PC-9 (cell line): ENCODE measurements around the gene IKBKE.

Source experiments
- EZH2 ChIP-seq: fragments of 200-600 bp; sonication (generic); IDR thresholded peaks from 2 replicates; pipeline ENCODE4 v1.8.0; 2017; ENCODE audit warnings: antibody characterized with exemption, low read depth
- TF ChIP-seq, protein P1 (sequence below): fragments of 200-600 bp; sonication (generic); conservative IDR thresholded peaks from 2 replicates; pipeline ENCODE4 v1.6.1; 2017; ENCODE audit warnings: mixed run types, antibody characterized with exemption, mild to moderate bottlenecking, moderate library complexity

DNA sequence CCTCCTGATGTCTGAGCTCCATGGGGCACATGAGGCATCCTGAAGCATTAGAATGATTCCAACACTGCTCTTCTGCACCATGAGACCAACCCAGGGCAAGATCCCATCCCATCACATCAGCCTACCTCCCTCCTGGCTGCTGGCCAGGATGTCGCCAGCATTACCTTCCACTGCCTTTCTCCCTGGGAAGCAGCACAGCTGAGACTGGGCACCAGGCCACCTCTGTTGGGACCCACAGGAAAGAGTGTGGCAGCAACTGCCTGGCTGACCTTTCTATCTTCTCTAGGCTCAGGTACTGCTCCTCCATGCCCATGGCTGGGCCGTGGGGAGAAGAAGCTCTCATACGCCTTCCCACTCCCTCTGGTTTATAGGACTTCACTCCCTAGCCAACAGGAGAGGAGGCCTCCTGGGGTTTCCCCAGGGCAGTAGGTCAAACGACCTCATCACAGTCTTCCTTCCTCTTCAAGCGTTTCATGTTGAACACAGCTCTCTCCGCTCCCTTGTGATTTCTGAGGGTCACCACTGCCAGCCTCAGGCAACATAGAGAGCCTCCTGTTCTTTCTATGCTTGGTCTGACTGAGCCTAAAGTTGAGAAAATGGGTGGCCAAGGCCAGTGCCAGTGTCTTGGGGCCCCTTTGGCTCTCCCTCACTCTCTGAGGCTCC lies 26.0 kb downstream of the IKBKE start:
- TF ChIP-seq EZH2, result no peak
- TF ChIP-seq, protein P1, sequence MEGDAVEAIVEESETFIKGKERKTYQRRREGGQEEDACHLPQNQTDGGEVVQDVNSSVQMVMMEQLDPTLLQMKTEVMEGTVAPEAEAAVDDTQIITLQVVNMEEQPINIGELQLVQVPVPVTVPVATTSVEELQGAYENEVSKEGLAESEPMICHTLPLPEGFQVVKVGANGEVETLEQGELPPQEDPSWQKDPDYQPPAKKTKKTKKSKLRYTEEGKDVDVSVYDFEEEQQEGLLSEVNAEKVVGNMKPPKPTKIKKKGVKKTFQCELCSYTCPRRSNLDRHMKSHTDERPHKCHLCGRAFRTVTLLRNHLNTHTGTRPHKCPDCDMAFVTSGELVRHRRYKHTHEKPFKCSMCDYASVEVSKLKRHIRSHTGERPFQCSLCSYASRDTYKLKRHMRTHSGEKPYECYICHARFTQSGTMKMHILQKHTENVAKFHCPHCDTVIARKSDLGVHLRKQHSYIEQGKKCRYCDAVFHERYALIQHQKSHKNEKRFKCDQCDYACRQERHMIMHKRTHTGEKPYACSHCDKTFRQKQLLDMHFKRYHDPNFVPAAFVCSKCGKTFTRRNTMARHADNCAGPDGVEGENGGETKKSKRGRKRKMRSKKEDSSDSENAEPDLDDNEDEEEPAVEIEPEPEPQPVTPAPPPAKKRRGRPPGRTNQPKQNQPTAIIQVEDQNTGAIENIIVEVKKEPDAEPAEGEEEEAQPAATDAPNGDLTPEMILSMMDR, result no peak
